IMR-90 (cell line): ENCODE measurements around the gene C17orf100.

Source experiments
- CEBPB ChIP-seq: IDR thresholded peaks from 2 replicates; pipeline ENCODE4 v1.6.1; 2012; ENCODE audit warnings: low read depth, low read length, improper control_type of control experiment
- CHD1 ChIP-seq: IDR thresholded peaks from 2 replicates; pipeline ENCODE4 v1.6.1; 2012; ENCODE audit warnings: low read depth, low read length, improper control_type of control experiment
- FOS ChIP-seq: fragments of 150-350 bp; IDR thresholded peaks from 2 replicates; pipeline ENCODE4 v1.6.1; 2016; ENCODE audit warnings: low read depth, low read length
- MAFK ChIP-seq: IDR thresholded peaks from 2 replicates; pipeline ENCODE4 v1.6.1; 2012; ENCODE audit warnings: low read depth, low read length, improper control_type of control experiment
- MAZ ChIP-seq: IDR thresholded peaks from 2 replicates; pipeline ENCODE4 v1.6.1; 2012; ENCODE audit warnings: low read depth, mild to moderate bottlenecking, low read length, improper control_type of control experiment, moderate library complexity, borderline replicate concordance
- POLR2A ChIP-seq: IDR thresholded peaks from 2 replicates; pipeline ENCODE4 v1.6.1; 2012; ENCODE audit warnings: mild to moderate bottlenecking, low read depth, low read length
- RAD21 ChIP-seq: IDR thresholded peaks from 2 replicates; pipeline ENCODE4 v1.6.1; 2012; ENCODE audit warnings: low read length, improper control_type of control experiment
- RFX5 ChIP-seq: IDR thresholded peaks from 2 replicates; pipeline ENCODE4 v1.8.0; 2012; ENCODE audit warnings: low read depth, mild to moderate bottlenecking, low read length, moderate library complexity
- TF ChIP-seq, protein P1 (sequence below): conservative IDR thresholded peaks from 2 replicates; pipeline ENCODE4 v1.5.1; 2012; ENCODE audit warnings: mild to moderate bottlenecking, low read depth, low read length, improper control_type of control experiment
- TF ChIP-seq, protein P2 (sequence below): fragments of 150-350 bp; IDR thresholded peaks from 2 replicates; pipeline ENCODE4 v1.6.1; 2017; ENCODE audit warnings: mild to moderate bottlenecking, antibody characterized with exemption, low read length, low read depth
- TF ChIP-seq, protein P3 (sequence below): fragments of 150-350 bp; IDR thresholded peaks from 2 replicates; pipeline ENCODE4 v1.6.1; 2016; ENCODE audit warnings: low read depth, mild to moderate bottlenecking, low read length, moderate library complexity, borderline replicate concordance

DNA sequence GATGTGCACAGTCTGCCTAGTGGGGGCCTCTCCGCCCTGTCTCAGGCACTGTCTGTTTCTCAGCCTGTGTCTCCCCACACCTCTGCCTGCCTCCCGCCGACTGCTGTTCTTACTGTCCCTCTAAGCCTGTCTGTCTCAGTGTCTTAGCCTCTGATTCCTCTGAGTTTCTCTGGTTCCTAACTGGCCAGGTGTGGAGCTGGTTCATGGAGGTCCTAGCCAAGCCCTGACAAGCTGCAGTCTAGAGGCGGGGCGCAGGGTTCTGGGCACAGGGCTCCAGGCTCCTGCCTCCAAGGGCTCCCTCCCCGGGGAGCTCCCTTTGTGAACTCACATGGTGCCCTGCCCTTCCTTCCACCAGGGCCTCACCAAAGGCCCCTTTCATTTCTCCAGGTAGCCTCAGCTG lies 19.4 kb downstream of the C17orf100 start:
- TF ChIP-seq, protein P1, sequence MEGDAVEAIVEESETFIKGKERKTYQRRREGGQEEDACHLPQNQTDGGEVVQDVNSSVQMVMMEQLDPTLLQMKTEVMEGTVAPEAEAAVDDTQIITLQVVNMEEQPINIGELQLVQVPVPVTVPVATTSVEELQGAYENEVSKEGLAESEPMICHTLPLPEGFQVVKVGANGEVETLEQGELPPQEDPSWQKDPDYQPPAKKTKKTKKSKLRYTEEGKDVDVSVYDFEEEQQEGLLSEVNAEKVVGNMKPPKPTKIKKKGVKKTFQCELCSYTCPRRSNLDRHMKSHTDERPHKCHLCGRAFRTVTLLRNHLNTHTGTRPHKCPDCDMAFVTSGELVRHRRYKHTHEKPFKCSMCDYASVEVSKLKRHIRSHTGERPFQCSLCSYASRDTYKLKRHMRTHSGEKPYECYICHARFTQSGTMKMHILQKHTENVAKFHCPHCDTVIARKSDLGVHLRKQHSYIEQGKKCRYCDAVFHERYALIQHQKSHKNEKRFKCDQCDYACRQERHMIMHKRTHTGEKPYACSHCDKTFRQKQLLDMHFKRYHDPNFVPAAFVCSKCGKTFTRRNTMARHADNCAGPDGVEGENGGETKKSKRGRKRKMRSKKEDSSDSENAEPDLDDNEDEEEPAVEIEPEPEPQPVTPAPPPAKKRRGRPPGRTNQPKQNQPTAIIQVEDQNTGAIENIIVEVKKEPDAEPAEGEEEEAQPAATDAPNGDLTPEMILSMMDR, result no peak
- TF ChIP-seq CEBPB (no peak), POLR2A (no peak), RFX5 (no peak), RAD21 (no peak), CHD1 (no peak), MAFK (no peak), MAZ (no peak), FOS (no peak)
- TF ChIP-seq, protein P2, sequence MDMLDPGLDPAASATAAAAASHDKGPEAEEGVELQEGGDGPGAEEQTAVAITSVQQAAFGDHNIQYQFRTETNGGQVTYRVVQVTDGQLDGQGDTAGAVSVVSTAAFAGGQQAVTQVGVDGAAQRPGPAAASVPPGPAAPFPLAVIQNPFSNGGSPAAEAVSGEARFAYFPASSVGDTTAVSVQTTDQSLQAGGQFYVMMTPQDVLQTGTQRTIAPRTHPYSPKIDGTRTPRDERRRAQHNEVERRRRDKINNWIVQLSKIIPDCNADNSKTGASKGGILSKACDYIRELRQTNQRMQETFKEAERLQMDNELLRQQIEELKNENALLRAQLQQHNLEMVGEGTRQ, result no peak
- TF ChIP-seq, protein P3, sequence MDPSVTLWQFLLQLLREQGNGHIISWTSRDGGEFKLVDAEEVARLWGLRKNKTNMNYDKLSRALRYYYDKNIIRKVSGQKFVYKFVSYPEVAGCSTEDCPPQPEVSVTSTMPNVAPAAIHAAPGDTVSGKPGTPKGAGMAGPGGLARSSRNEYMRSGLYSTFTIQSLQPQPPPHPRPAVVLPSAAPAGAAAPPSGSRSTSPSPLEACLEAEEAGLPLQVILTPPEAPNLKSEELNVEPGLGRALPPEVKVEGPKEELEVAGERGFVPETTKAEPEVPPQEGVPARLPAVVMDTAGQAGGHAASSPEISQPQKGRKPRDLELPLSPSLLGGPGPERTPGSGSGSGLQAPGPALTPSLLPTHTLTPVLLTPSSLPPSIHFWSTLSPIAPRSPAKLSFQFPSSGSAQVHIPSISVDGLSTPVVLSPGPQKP, result no peak
